Measurements from ENCODE around the gene MEA1. TPM values are rescaled to one million over a fixed set of nuclear protein-coding genes. Genes with fewer than 3 reads are reported as not detected.
A peak's percentile ranks its signal among the peaks of the same experiment; 100 is the strongest.

MEA1 gene
- 10 to 100 TPM; 51.5 to 71.2 (median 62.8) TPM for total RNA-seq

- intact Hi-C loops (cut with DNase I) = loop anchor here (5.0 to 10.0 kb wide), 2 partner anchors 109 to 128 kb away; no protein-coding TSS in a partner anchor
- Histone ChIP-seq H3K4me1 (peaks cover 46 to 58% (median 53%) of the 10 kb centered on the region in 4 donors), H3K4me3 (peak within 1 kb of the TSS; percentile 77 to 84 (median 81)), H3K27ac (replicated peaks in 1 of 4) (peak within 1 kb of the TSS; percentile 85 to 87 (median 86)), H3K27me3 (no peaks in the 10 kb centered on the region), H3K36me3 (peaks cover 24 to 57% (median 53%) of the 10 kb centered on the region in 4 donors), H3K9me3 (no peaks in the 10 kb centered on the region)
- peak; percentile 86 to 98 for TF ChIP-seq POLR2AphosphoS5 (IDR thresholded peaks at IDR 0.05)
- TF ChIP-seq CTCF (IDR thresholded peaks at IDR 0.05) = peak in 1 of 3 experiments; percentile 20
- TF ChIP-seq POLR2A (IDR thresholded peaks at IDR 0.05; ENCODE audit: low read depth) = no peak
- no peak for TF ChIP-seq EP300 (IDR thresholded peaks at IDR 0.05)
- DNase-seq (ENCODE audit: extremely low spot score) = peak; percentile 100
- WGBS = 0% methylated on average over 38 of the region's 51 CpGs
Observed at GRCh38 chr6:43013843-43014433, at the start of gene MEA1, which contains the start of gene KLHDC3. MEA1 (minus strand) TSS chr6:43013946; CDS start chr6:43013813, 133 bp downstream. KLHDC3 (plus strand) TSS chr6:43014249; CDS start chr6:43017193, 2,944 bp downstream.

GRCh38 chr6:43062818-43063217 lies 49.1 kb upstream of the MEA1 start:
- Histone ChIP-seq H3K9me3 (no peaks in the 10 kb centered on the region), H3K27me3 (no peaks in the 10 kb centered on the region), H3K4me1 (peaks cover 20 to 30% (median 27%) of the 10 kb centered on the region in 4 donors), H3K36me3 (peaks cover 8 to 60% (median 47%) of the 10 kb centered on the region in 4 donors), H3K27ac (replicated peaks in 1 of 4) (no peak overlapping the region), H3K4me3 (no peak overlapping the region)
- no peak for DNase-seq (ENCODE audit: extremely low spot score)
- no peak for TF ChIP-seq CTCF (IDR thresholded peaks at IDR 0.05)
- TF ChIP-seq POLR2AphosphoS5 (IDR thresholded peaks at IDR 0.05) = no peak
- no peak for TF ChIP-seq EP300 (IDR thresholded peaks at IDR 0.05)
- TF ChIP-seq POLR2A (IDR thresholded peaks at IDR 0.05; ENCODE audit: low read depth) = no peak
- WGBS = 91% methylated on average over 7 of the region's 12 CpGs
- intact Hi-C loops (cut with DNase I) = no loop called here

GRCh38 chr6:43061861-43062260 lies 48.1 kb upstream of the MEA1 start:
- H3K27me3 ChIP-seq = no peaks in the 10 kb centered on the region
- no peak for DNase-seq (ENCODE audit: extremely low spot score)
- peaks cover 20 to 40% (median 31%) of the 10 kb centered on the region in 4 donors for H3K4me1 ChIP-seq
- H3K4me3 ChIP-seq = no peak overlapping the region
- 65% methylated on average over 2 of the region's 2 CpGs for WGBS
- peaks cover 8 to 62% (median 50%) of the 10 kb centered on the region in 4 donors for H3K36me3 ChIP-seq
- TF ChIP-seq EP300 (IDR thresholded peaks at IDR 0.05) (no peak), CTCF (IDR thresholded peaks at IDR 0.05) (no peak), POLR2AphosphoS5 (IDR thresholded peaks at IDR 0.05) (no peak), POLR2A (IDR thresholded peaks at IDR 0.05; ENCODE audit: low read depth) (no peak)
- no peak overlapping the region for H3K27ac ChIP-seq (replicated peaks in 1 of 4)
- no peaks in the 10 kb centered on the region for H3K9me3 ChIP-seq
- intact Hi-C loops (cut with DNase I) = no loop called here

- H3K36me3 ChIP-seq = peaks cover 0 to 62% (median 50%) of the 10 kb centered on the region in 4 donors
- no peak overlapping the region for H3K27ac ChIP-seq (replicated peaks in 1 of 4)
- intact Hi-C loops (cut with DNase I) = no loop called here
Observed at GRCh38 chr6:43060755-43061633, 47.2 kb upstream of the MEA1 start.

More at GRCh38 chr6:43060755-43061633, 47.2 kb upstream of the MEA1 start:
- H3K4me1 ChIP-seq = peaks cover 20 to 40% (median 31%) of the 10 kb centered on the region in 4 donors
- no peaks in the 10 kb centered on the region for H3K27me3 ChIP-seq
- no peak for DNase-seq (ENCODE audit: extremely low spot score)
- WGBS = 83% methylated on average over 12 of the region's 12 CpGs
- H3K9me3 ChIP-seq = no peaks in the 10 kb centered on the region
- TF ChIP-seq POLR2A (IDR thresholded peaks at IDR 0.05; ENCODE audit: low read depth) (no peak), POLR2AphosphoS5 (IDR thresholded peaks at IDR 0.05) (no peak), CTCF (IDR thresholded peaks at IDR 0.05) (no peak), EP300 (IDR thresholded peaks at IDR 0.05) (no peak)
- peak overlapping the region in 3 of 4 donors; percentile 65 to 76 (median 69) for H3K4me3 ChIP-seq

Data from esophagus muscularis mucosa (tissue), 4 donors.